OCI-LY1 (cell line): Measurements from ENCODE around the gene P3H2.
"Not testable (repeated sequence)": the region's sequence is repeated elsewhere in the genome, so short reads cannot be mapped to it uniquely, and the experiment has no call there.

Experiments used
- EZH2 ChIP-seq: fragments of 200-600 bp; sonication (generic), shearing (Covaris generic); IDR thresholded peaks from 2 replicates; pipeline ENCODE4 v1.8.0; 2017; ENCODE audit warnings: borderline replicate concordance, mixed run types, mild to moderate bottlenecking, antibody characterized with exemption, low read length, moderate library complexity, mixed read lengths
- TF ChIP-seq, protein P1 (sequence below): fragments of 200-600 bp; sonication (generic), shearing (Covaris generic); IDR thresholded peaks from 2 replicates; pipeline ENCODE4 v1.5.1; 2017; ENCODE audit warnings: mild to moderate bottlenecking, antibody characterized with exemption, low read length, moderate library complexity, mixed read lengths

DNA sequence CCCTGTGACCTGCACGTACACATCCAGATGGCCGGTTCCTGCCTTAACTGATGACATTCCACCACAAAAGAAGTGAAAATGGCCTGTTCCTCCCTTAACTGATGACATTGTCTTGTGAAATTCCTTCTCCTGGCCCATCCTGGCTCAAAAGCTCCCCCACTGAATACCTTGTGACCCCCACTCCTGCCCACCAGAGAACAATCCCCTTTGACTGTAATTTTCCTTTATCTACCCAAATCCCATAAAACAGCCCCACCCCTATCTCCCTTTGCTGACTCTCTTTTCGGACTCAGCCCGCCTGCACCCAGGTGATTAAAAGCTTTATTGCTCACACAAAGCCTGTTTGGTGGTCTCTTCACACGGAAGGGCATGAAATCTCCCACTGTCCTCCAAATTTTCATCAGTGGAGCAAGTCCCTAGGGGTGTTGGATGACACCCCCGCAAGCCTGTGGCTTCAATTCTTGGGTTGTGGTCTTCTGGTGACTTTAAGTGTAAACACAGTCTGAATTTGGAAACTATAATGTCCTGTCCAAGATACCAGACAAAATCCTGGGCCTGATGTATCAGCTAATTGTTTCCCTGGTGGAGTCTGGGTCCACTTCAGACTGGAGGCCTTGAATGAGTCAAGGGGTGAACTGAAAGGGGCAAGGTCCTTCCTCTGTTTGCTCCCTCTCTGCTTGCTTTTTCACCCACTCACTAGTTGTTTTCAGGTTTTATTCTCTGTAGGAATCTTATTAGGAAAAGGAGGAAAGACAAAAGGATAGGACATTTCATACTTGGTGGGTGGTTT, 29.3 kb upstream of the P3H2 start:
- TF ChIP-seq, protein P1, sequence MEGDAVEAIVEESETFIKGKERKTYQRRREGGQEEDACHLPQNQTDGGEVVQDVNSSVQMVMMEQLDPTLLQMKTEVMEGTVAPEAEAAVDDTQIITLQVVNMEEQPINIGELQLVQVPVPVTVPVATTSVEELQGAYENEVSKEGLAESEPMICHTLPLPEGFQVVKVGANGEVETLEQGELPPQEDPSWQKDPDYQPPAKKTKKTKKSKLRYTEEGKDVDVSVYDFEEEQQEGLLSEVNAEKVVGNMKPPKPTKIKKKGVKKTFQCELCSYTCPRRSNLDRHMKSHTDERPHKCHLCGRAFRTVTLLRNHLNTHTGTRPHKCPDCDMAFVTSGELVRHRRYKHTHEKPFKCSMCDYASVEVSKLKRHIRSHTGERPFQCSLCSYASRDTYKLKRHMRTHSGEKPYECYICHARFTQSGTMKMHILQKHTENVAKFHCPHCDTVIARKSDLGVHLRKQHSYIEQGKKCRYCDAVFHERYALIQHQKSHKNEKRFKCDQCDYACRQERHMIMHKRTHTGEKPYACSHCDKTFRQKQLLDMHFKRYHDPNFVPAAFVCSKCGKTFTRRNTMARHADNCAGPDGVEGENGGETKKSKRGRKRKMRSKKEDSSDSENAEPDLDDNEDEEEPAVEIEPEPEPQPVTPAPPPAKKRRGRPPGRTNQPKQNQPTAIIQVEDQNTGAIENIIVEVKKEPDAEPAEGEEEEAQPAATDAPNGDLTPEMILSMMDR: not testable (repeated sequence)
- not testable (repeated sequence) for TF ChIP-seq EZH2
